IMR-90 (cell line): Measurements from ENCODE around the gene EPHX1. TPM values are rescaled to one million over a fixed set of nuclear protein-coding genes. Genes with fewer than 3 reads are reported as not detected.

ENCODE experiments used
- ATAC-seq: fragments of 200-7000 bp; cut with Tn5 transposase; 2 replicates; pipeline ENCODE4 v1.9.1; 2020; ENCODE audit warnings: low read depth, mild to moderate bottlenecking, moderate library complexity
- BruUV-seq: library from RNA; stranded (reverse); fragments of 400-500 nt; replicated peaks from 2 replicates; lab custom pipeline; 2021; lab: Mats Ljungman, UMichigan
- CTCF ChIA-PET: fragments of 300-600 bp; formaldehyde crosslinking; extraction: SDS; loops from one replicate; lab custom pipeline; 2021; ENCODE audit warnings: antibody characterized with exemption; lab: Yijun Ruan, JAX
- POLR2A ChIA-PET: fragments of 300-600 bp; sonication (Branson Sonifier 250); formaldehyde crosslinking; loops from one replicate; lab custom pipeline; 2022; ENCODE audit warnings: antibody characterized with exemption; ENCODE audit not compliant: unreplicated experiment; lab: Charles Lee
- DNase-seq: peaks from one replicate; pipeline ENCODE4 v3.0.0; 2013
- H2AFZ ChIP-seq: replicated peaks from 2 replicates; pipeline ENCODE3; 2013; ENCODE audit warnings: low read length, mild to moderate bottlenecking; ENCODE audit not compliant: poor library complexity
- H2AK5ac ChIP-seq: 2 replicates; pipeline ENCODE4 v1.6.1; 2013; ENCODE audit warnings: low read depth, low read length, inconsistent platforms
- H2AK9ac ChIP-seq: replicated peaks from 2 replicates; pipeline ENCODE3; 2013; ENCODE audit warnings: mild to moderate bottlenecking, low read depth, low read length, moderate library complexity; ENCODE audit not compliant: poor library complexity
- H2BK120ac ChIP-seq: 2 replicates; pipeline ENCODE4 v1.6.1; 2013; ENCODE audit warnings: low read depth, low read length, inconsistent platforms
- H2BK15ac ChIP-seq: 3 replicates; pipeline ENCODE4 v1.6.1; 2013; ENCODE audit warnings: low read depth, low read length, inconsistent platforms
- H2BK20ac ChIP-seq: 2 replicates; pipeline ENCODE4 v1.6.1; 2013; ENCODE audit warnings: low read depth, mild to moderate bottlenecking, inconsistent platforms, low read length, moderate library complexity
- H2BK5ac ChIP-seq: 2 replicates; pipeline ENCODE4 v1.6.1; 2013; ENCODE audit warnings: mild to moderate bottlenecking, low read depth, low read length, inconsistent platforms; ENCODE audit not compliant: poor library complexity, severe bottlenecking
- H3K14ac ChIP-seq: replicated peaks from 2 replicates; pipeline ENCODE4 v1.6.1; 2013; ENCODE audit warnings: low read depth, low read length, inconsistent platforms
- H3K18ac ChIP-seq: 2 replicates; pipeline ENCODE4 v1.6.1; 2013; ENCODE audit warnings: low read depth, low read length, control low read depth
- H3K23ac ChIP-seq: 2 replicates; pipeline ENCODE4 v1.6.1; 2013; ENCODE audit warnings: low read depth, low read length, inconsistent platforms
- H3K27ac ChIP-seq: 2 replicates; pipeline ENCODE4 v1.5.1; 2013; ENCODE audit warnings: mild to moderate bottlenecking, control low read depth, low read length; ENCODE audit not compliant: insufficient read depth
- H3K27me3 ChIP-seq: 2 replicates; pipeline ENCODE4 v1.6.1; 2013; ENCODE audit warnings: low read length; ENCODE audit not compliant: control insufficient read depth, insufficient read depth
- H3K36me3 ChIP-seq: 2 replicates; pipeline ENCODE4 v1.6.1; 2013; ENCODE audit warnings: low read length, mixed read lengths; ENCODE audit not compliant: control insufficient read depth, insufficient read depth
- H3K4ac ChIP-seq: 2 replicates; pipeline ENCODE4 v1.6.1; 2013; ENCODE audit warnings: low read depth, low read length, inconsistent platforms
- H3K4me1 ChIP-seq: 2 replicates; pipeline ENCODE4 v1.6.1; 2013; ENCODE audit warnings: low read length, mixed read lengths; ENCODE audit not compliant: control insufficient read depth, insufficient read depth
- H3K4me2 ChIP-seq: 2 replicates; pipeline ENCODE4 v1.6.1; 2013; ENCODE audit warnings: low read depth, mild to moderate bottlenecking, control low read depth, low read length, moderate library complexity
- H3K4me3 ChIP-seq: 2 replicates; pipeline ENCODE4 v1.5.1; 2013; ENCODE audit warnings: low read depth, mild to moderate bottlenecking, control low read depth, low read length, moderate library complexity; ENCODE audit not compliant: insufficient read depth
- H3K56ac ChIP-seq: 2 replicates; pipeline ENCODE4 v1.6.1; 2013; ENCODE audit warnings: low read length, inconsistent platforms; ENCODE audit not compliant: insufficient read depth; ENCODE audit errors: extremely low read depth
- H3K79me1 ChIP-seq, 2 experiments: 2 replicates each; pipeline ENCODE4 v1.6.1; 2013; ENCODE audit warnings: low read length in 2 of 2, inconsistent platforms in 1 of 2, low read depth in 1 of 2
- H3K9ac ChIP-seq: 2 replicates; pipeline ENCODE4 v1.6.1; 2013; ENCODE audit warnings: low read depth, low read length, control low read depth
- H3K9me1 ChIP-seq: 2 replicates; pipeline ENCODE4 v1.6.1; 2013; ENCODE audit warnings: low read length, inconsistent platforms; ENCODE audit not compliant: insufficient read depth
- H3K9me3 ChIP-seq: 2 replicates; pipeline ENCODE4 v1.6.1; 2013; ENCODE audit warnings: low read length; ENCODE audit not compliant: control insufficient read depth, insufficient read depth
- H4K20me1 ChIP-seq: 2 replicates; pipeline ENCODE4 v1.6.1; 2013; ENCODE audit warnings: low read length, inconsistent platforms; ENCODE audit not compliant: insufficient read depth
- H4K5ac ChIP-seq: 2 replicates; pipeline ENCODE4 v1.6.1; 2013; ENCODE audit warnings: mild to moderate bottlenecking, low read depth, low read length, control low read depth
- H4K8ac ChIP-seq, 2 experiments: 2 replicates each; pipeline ENCODE4 v1.6.1; 2013; ENCODE audit warnings: low read depth in 2 of 2, low read length in 2 of 2, control low read depth in 1 of 2, inconsistent platforms in 1 of 2
- H4K91ac ChIP-seq: 2 replicates; pipeline ENCODE4 v1.6.1; 2013; ENCODE audit warnings: low read depth, low read length, inconsistent platforms; ENCODE audit not compliant: insufficient read depth
- CHD1 ChIP-seq: IDR thresholded peaks from 2 replicates; pipeline ENCODE4 v1.6.1; 2012; ENCODE audit warnings: low read depth, low read length, improper control_type of control experiment
- WGBS, 2 experiments: methylation state at CpG; one replicate each; pipeline versions ENCODE4 v1.1.5 to v1.1.7; 2013; ENCODE audit warnings: missing lambda C conversion rate in 2 of 2; ENCODE audit not compliant: insufficient read length in 1 of 2; ENCODE audit errors: extremely low coverage in 2 of 2; 5-methylcytosine and 5-hydroxymethylcytosine counted together
- dilution Hi-C: fragments of 300-500 bp; cut with HindIII; formaldehyde crosslinking; loops from one replicate; pipeline ENCODE4 v1.14.3; 2018; ENCODE audit warnings: low sequenced_read_pairs; ENCODE audit not compliant: unreplicated experiment
- in situ Hi-C: fragments of 300-500 bp; cut with MboI; formaldehyde crosslinking; loops from 3 replicates; pipeline ENCODE4 v1.14.3; 2019; ENCODE audit warnings: low sequenced_read_pairs, inconsistent platforms, mixed read lengths
- intact Hi-C: fragments of 100-400 bp; cut with micrococcal nuclease; formaldehyde crosslinking; loops from 2 replicates; pipeline ENCODE4 v1.10.0; 2022
- polyA plus RNA-seq, 3 experiments: library from polyadenylated mRNA; depleted of rRNA; stranded (reverse); fragments of >200 nt; gene quantifications; 2 replicates each; pipeline ENCODE4 v1.2.3, GENCODE V29; 2012; ENCODE audit warnings: low replicate concordance in 1 of 3
- total RNA-seq: library from RNA; depleted of rRNA; stranded (reverse); fragments of >200 nt; gene quantifications from 2 replicates; pipeline ENCODE4 v1.2.3, GENCODE V29; 2012

The EPHX1 gene
- total and polyA plus RNA-seq, 2 of the 4 experiments (the other 2 are of a cell fraction): 20.3 to 46.3 TPM

DNA sequence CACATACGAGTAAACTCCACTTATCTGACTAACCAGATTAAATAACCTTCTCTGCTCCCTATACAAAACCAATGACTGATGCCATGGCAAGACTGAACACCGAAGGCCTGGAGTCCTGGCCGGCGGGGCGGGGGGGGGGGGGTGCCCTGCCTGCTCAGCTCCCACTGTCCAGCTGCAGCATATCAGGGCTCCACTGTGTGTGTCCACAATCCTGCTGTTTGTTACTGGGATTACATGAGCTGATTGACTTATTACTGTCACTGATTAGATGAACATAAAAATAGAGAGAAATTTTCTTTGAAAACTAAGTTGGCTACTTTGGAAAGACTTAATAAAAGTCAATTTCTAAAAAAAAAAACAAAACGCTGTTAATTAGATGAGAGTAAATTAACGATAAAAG is 47.3 kb downstream of the EPHX1 start:
- H2BK5ac ChIP-seq: no peak overlapping the region
- no peak overlapping the region for H3K4me3 ChIP-seq
- H4K20me1 ChIP-seq: no peaks in the 10 kb centered on the region; the same call in 1 of the 2 replicates
- H3K23ac ChIP-seq: no peak overlapping the region
- H3K36me3 ChIP-seq: peaks cover 54% of the 10 kb centered on the region
- H3K4ac ChIP-seq: no peak overlapping the region
- no peak overlapping the region for H3K18ac ChIP-seq
- no TSS peak for BruUV-seq
- H3K4me2 ChIP-seq: no peak overlapping the region
- H3K27ac ChIP-seq: no peak overlapping the region
- ATAC-seq: no peak
- H2BK120ac ChIP-seq: no peak overlapping the region
- WGBS, 2 experiments: no CpG with 5 or more reads among the region's 7 CpGs
- no peak overlapping the region for H2AFZ ChIP-seq
- no peak overlapping the region for H2AK9ac ChIP-seq
- dilution Hi-C loops (no loop called here), in situ Hi-C loops (no loop called here), intact Hi-C loops (no loop called here)
- TF ChIP-seq CHD1: no peak
- no peak overlapping the region for H3K14ac ChIP-seq
- peaks cover 0 to 6% of the 10 kb centered on the region in 2 experiments; a peak in 1 of 4 replicates for H3K79me1 ChIP-seq
- H3K27me3 ChIP-seq: no peaks in the 10 kb centered on the region
- ChIA-PET POLR2A (interaction anchor here (0.6 kb wide), 1 partner anchor 113 kb away, joined by 6 read pairs; no protein-coding TSS in a partner anchor), CTCF (interaction anchor here (0.5 to 1.5 kb wide), 3 partner anchors 208 to 383 kb away, joined by 3 to 9 read pairs (median 6); no protein-coding TSS in a partner anchor)
- H2BK15ac ChIP-seq: no peak overlapping the region
- H4K91ac ChIP-seq: no peak overlapping the region
- no peak overlapping the region for H4K5ac ChIP-seq
- H3K9me3 ChIP-seq: no peaks in the 10 kb centered on the region
- H3K9me1 ChIP-seq: peaks cover 6% of the 10 kb centered on the region
- no peak for DNase-seq
- no peak overlapping the region for H2BK20ac ChIP-seq
- no peak overlapping the region for H3K56ac ChIP-seq
- no peak overlapping the region for H3K9ac ChIP-seq
- H4K8ac ChIP-seq: no peak overlapping the region
- no peak overlapping the region for H2AK5ac ChIP-seq
- H3K4me1 ChIP-seq: no peaks in the 10 kb centered on the region
